Ovary (tissue), 3 donors: ENCODE results near the gene MUC6.

Source experiments
- CTCF ChIP-seq, 3 donors: fragments of 450-650 bp in 2 of 3; fragments of 200-600 bp in 1 of 3; IDR thresholded peaks; one replicate each; pipeline versions ENCODE4 v1.5.1 to v1.8.0; 2016 to 2022; ENCODE audit warnings: antibody characterized with exemption in 3 of 3, mild to moderate bottlenecking in 1 of 3
- POLR2A ChIP-seq: fragments of 450-650 bp; IDR thresholded peaks from one replicate; pipeline ENCODE4 v1.6.1; 2017; ENCODE audit warnings: antibody characterized with exemption, mild to moderate bottlenecking, moderate library complexity
- donor health status: DM: no; HTN: no; CAD: no.

- TF ChIP-seq POLR2A (no peak), CTCF (IDR thresholded peaks at IDR 0.05) (no peak)
These were observed 27.6 kb upstream of the MUC6 start for GRCh38 chr11:1064167-1064566.
